NCI-H345 (cell line): ENCODE data around the gene OR1N1.
"Not testable (repeated sequence)": the region's sequence is repeated elsewhere in the genome, so short reads cannot be mapped to it uniquely, and the experiment has no call there.

ENCODE experiments used
- DNase-seq: peaks from one replicate; lab custom pipeline; 2025; lab: John Stamatoyannopoulos, UW

Gene OR1N1, protein sequence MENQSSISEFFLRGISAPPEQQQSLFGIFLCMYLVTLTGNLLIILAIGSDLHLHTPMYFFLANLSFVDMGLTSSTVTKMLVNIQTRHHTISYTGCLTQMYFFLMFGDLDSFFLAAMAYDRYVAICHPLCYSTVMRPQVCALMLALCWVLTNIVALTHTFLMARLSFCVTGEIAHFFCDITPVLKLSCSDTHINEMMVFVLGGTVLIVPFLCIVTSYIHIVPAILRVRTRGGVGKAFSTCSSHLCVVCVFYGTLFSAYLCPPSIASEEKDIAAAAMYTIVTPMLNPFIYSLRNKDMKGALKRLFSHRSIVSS

DNA sequence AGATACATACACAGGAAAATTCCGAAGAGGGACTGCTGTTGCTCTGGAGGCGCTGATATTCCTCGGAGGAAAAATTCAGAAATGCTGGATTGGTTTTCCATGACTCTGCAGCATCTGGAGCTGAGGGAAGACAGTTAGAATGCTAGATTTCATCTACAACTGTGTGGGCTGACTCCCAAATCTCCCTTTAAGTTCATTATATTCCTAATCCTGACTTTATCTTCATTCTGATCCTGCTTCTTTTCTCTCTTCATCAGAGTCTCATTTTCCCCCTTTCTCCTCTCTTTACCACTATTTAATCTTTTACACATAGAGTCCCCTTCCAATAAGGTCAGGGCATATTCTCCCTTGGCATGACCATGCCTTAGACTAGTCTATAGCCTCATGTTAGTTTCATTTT lies at the start of gene OR1N1:
TSS of gene OR1N1 (minus strand) at position 101 of the 400 bp plus-strand sequence. CDS start at position 101, 0 bp downstream.
- no peak for DNase-seq

DNA sequence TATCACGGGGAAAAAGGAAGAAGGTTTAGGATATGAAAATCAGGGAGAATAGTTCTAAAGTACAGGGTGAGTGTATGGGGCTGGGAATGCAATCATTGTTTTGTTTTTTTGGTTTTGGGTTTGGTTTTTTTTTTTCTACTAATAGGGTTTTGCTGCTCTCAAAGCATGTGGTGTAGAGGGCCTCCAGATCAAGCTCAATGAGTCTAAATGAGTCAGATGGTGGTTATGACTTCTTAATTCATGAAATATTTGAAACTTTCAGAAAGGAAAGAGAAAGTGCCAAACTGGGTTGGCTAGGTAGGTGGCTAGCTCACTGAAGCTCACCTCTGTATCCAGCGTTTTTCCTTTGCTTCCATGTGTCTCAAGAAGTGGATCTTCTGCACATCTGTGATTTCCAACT lies 45.4 kb upstream of the OR1N1 start:
- no peak for DNase-seq

DNA sequence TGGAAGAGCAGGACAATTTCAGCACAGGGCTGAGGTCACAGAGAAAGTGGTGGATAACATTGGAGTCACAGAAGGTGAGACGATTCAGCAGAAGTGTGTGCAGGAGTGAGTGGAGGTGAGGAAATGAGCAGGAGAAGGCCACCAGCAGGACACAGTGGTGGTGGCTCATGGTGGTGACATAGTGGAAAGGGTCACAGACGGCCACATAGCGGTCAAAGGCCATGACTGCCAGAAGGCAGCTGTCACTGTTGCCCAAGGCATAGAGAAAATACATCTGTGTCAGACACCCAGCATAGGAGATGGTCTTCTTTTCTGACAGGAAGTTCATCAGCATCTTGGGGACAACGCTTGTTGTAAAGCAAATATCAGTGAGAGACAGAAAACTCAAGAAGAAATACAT lies 40.8 kb upstream of the OR1N1 start:
- no peak for DNase-seq

DNA sequence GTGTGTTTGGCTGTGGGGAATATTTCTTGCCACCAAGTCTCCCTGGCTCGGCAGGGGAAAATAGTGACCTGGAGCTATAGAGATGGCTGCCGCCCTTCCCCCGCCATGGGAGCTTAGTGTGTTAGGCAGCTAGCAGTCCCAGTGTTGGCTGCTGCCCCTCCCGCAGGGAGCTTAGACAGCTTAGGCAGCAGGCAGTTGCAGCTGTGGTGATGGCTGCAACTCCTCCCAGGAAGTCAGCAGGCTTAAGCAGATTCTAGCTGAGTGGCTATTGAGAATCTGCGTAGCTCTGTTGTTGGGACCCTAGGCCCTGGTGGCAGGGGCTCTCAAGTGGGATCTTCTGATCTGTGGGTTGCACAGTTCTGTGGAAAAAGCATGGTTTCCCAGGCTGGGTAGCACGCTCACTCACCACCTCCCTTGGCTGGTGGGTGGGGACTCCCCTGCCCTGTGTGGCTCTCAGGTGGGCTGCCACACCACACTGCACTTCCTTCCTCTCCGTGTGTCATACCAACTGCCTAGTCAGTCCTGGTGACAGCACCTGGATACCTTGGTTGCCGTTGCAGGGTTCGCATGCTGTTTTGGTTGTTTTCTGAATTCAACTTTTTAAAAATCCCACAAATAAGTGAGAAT lies 35.2 kb upstream of the OR1N1 start:
- no peak for DNase-seq

DNA sequence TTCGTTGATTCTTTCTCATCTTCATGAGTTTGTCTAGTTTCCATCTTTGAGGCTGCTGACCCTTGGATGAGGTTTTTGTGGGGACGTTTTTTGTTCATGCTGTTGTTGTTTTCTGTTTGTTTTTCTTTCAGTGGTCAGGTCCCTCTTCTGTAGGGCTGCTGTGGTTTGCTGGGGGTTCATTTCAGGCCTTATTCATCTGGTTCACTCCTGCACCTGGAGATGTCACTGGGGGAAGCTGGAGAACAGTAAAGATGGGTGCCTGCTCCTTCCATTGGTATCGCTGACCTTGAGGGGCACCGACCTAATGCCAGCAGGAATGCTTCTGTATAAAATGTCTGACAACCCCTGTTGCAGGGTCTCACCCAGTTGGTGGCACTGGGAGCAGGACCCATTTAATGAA lies 34.4 kb upstream of the OR1N1 start:
- no peak for DNase-seq

DNA sequence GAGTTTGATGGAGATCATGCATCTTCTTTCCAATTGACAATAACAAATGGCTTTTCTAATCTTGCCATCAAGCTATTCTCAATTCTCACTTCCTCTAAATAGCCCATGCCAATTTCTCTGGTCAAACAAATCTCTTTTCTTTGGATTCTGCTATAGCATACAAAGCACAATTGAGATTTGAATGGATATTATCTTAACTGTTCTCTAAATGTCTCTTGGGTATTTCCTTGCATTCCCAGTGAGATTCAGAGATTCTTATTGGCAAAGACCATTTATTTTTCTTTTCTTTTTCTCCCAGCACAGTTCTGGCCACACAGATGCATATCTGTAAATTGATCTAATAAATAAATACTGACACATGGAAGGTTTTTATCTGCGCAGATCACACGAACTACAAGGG lies 25.7 kb upstream of the OR1N1 start, which contains the start of gene OR1N2:
TSS of gene OR1N2 (plus strand) at position 301 of the 400 bp plus-strand sequence. CDS start 100 bp downstream, outside the sequence.
- DNase-seq, result no peak

DNA sequence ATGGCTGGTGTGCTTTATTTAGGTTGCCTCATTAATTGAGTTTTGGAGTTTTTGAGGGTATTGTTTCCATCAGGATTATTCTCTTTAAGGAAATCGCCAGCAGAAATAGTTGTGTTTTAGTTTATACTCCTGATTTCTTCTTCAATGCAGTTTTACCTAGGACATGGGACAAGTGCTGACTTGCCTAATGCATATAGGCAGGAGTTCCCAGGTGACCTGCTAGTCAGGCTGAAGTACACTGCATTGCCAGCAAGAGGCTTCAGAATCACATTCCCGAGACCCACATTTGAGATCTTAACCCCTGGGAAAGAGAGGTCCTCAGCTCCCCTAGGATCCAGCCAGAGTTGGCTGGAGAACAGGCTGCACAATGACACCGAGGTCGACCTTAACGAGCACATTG lies 24.3 kb upstream of the OR1N1 start:
- DNase-seq, result no peak

DNA sequence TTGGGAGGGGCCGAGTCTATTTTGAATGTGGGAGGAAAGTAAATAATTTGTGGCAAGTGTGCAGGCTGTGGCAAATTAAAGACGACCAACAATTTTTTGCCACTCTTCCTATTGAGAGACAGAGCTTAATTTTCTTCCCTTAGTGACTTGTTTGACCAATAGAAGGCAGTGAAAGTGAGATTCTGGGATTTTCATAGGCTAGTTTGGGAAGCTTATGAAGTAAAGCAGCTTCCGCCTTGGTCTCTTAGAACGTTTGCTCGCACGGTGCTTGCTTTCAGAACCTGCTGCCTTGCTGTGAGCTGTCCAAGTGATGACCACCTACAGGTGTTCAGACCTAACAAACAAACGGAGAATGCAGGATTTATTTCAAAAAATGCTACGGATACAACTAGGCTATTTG lies 19.1 kb upstream of the OR1N1 start:
- no peak for DNase-seq

DNA sequence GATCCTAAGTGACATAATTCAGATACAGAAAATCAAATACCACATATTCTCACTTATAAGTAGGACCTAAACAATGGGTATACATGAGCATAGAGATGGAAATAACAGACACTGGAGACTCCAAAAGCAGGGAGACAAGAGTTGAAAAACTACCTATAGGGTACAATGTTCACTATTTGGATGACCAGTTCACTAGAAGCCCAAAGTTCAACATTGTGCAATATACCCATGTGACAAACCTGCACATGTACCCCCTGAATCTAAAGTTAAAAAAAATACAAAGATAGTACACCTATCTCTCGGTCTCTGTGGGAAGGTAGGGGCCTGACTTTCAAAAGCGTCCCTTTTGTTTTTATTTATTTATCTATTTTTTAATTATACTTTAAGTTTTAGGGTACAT lies 11.7 kb upstream of the OR1N1 start:
- DNase-seq, result no peak

DNA sequence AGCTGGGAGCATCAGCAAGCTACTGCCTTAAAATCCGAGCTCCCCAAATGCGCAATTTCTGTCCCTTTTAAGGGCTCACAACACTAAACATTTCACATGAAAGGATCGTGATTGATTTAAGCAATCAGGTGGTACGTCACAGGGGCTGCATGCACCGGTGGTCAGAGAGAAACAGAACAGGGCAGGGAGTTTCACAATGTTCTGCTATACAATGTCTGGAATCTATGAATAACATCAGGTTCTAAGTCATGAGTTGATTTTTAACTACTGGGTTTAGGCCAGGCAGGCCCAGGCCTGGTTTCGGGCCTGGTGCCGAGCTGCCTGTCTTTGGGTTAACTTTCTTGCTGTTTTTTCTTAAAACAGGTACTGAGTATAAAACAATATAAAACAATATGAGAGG lies 10.0 kb upstream of the OR1N1 start:
- not testable (repeated sequence) for DNase-seq

DNA sequence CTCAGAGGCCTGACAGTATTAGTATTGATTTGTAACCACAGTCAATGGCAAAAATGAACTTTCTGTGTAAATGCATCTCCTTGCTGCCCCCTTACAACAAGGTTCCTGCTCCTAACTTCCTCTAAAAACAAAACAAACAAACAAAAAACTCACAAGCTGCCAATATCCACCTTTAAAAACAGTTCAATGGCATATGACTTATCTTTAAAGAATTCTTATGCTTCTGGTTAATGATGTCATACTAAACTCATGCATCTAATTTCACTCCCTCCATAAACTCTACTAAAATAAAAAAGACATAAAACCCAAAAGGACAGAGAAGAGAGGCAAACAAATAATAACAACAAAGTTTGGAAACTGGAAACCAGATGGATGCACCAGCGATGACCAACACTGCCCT lies 9.0 kb upstream of the OR1N1 start:
- no peak for DNase-seq

DNA sequence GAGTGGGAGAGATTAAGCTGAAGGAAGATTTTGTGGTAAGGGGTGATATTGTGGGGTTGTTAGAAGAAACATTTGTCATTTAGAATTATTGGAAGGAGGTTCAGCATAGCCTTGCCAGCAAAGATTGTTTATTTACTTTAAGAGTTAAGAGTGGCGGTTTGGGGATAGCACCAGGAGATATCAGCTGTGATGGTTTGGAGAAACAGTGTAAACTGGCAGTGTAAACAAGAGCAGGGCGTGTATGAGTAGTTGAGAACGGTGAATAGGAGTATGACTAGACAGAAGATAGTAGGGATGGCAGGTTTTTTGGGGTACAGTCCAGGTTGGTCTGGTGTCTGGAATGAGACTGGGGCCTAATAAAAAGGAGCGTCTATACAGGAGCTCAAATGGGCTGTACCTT lies 4.1 kb upstream of the OR1N1 start:
- DNase-seq, result not testable (repeated sequence)

DNA sequence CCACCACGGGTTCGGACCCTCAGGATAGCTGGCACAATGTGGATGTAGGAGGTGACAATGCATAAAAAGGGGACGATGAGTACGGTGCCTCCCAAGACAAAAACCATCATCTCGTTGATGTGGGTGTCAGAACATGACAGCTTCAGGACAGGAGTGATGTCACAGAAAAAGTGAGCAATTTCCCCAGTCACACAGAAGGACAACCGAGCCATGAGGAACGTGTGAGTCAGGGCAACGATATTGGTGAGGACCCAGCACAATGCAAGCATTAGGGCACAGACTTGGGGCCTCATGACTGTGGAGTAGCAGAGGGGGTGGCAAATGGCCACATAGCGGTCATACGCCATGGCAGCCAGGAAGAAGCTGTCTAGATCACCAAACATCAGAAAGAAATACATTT lies 491 bp downstream of the OR1N1 start:
- DNase-seq, result no peak

DNA sequence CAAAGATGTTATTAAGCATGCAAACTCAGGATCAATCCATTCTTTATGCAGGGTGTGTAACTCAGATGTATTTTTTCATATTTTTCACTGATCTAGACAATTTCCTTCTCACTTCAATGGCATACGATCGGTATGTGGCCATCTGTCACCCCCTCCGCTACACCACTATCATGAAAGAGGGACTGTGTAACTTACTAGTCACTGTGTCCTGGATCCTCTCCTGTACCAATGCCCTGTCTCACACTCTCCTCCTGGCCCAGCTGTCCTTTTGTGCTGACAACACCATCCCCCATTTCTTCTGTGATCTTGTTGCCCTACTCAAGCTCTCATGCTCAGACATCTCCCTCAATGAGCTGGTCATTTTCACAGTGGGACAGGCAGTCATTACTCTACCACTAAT lies 7.7 kb downstream of the OR1N1 start:
- no peak for DNase-seq

DNA sequence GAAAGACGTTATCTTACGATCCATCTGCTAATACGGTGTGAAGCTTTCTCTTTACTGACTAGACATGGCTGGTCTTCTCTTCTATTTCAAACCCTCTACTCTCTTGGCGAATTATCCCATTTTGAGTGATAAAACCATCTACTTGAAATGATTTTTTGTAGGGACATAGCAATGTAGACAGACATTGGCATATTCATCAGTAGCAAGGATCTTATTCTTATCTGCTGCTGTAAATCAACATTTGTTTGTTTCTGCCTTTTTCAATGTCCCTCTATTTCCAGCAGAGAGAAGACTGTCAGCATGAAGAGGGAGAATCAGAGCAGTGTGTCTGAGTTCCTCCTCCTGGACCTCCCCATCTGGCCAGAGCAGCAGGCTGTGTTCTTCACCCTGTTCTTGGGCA lies 8.3 kb downstream of the OR1N1 start, which contains the start of gene OR1J4:
TSS of gene OR1J4 (plus strand) at position 301 of the 400 bp plus-strand sequence. CDS start at position 301, 0 bp downstream.
- DNase-seq, result no peak

DNA sequence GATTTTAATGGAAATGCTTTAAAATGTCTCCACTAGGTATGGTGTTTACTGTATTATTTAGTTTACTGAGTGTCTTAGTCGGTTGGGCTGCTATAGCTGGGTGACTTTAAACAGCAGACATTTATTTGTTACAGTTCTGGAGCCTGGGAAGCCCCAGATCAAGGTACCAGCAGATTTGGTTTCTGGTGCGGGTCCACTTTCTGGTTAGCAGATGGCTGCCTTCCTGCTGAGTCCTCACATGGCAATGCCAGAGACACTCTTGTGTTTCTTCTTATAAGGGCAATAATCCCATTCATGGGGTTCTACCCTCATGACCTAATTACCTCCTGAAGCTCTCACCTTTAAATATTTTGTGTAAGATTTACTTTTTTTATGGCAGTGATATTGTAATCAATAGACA lies 8.9 kb downstream of the OR1N1 start:
- no peak for DNase-seq

DNA sequence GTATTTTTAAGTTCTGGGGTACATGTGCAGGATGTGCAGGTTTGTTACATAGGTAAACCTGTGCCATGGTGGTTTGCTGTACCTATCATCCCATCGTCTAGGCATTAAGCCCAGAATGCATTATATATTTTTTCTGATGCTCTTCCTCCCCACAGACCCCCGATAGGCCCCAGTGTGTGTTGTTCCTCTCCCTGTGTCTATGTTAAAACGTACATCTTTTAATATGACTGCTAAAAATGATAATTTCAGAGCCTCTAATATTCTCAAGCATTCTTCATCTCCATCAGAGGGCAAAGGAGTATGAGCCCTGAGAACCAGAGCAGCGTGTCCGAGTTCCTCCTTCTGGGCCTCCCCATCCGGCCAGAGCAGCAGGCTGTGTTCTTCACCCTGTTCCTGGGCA lies 16.6 kb downstream of the OR1N1 start, which contains the start of gene OR1J2:
TSS of gene OR1J2 (plus strand) at position 301 of the 400 bp plus-strand sequence. CDS start at position 301, 0 bp downstream.
- no peak for DNase-seq

DNA sequence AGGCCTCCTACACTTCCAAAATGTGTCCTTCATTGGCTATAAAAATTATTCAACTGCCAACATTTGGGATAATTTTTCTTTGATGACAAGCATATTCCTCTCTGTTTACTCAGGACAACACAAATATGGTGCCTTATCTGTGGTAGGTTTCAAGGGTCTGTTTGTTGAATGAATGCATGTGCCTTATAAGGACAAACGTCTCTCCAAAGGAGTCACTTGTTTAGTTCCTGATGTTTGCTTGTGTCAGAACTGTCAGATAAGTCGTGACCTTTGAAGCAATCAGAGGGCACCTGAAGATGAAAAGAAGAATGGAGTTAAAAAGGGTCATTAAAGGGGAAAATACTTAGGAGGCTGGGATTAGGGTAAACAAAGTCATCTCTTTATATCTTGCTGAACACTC lies 20.1 kb downstream of the OR1N1 start:
- DNase-seq, result no peak

DNA sequence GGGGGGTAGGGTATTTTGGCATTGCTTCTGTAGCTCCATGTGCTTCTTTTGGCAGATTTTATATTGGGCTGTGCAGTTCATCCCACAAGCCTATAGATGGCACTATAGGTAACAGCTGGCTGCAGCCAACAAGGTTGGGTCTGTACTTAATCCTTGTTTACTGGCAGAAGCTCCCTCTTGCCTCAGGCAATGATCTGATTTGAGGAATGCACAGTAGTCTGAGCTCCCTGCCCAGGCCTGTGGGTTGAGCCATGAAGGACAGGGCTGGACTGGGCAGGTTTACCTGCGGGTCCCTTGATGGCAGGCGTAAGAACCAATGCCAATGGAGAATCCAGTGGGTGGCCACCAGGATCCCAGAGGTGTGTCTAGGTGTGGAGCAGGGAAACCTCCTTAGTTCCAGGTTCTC lies 28.2 kb downstream of the OR1N1 start:
- peak; percentile 27 for DNase-seq

DNA sequence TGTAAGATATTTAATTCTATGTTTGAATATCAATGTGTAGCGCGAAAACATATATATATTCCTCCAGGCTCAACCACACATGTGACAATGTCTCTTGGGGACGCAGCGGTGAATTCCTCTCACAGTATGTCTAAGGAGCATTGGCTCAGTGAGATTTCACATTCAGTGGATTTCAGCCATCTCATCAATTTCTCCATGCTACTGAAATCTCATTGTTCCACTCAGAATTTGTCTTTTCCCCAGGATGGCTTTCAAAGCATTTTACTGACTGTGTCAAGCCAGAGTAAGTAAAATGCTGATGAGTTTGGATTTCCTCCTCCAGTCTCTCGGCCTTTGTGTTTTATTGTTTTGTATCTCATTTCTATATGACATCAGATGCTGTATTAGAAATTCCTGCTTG lies 48.0 kb downstream of the OR1N1 start:
- DNase-seq, result no peak

DNA sequence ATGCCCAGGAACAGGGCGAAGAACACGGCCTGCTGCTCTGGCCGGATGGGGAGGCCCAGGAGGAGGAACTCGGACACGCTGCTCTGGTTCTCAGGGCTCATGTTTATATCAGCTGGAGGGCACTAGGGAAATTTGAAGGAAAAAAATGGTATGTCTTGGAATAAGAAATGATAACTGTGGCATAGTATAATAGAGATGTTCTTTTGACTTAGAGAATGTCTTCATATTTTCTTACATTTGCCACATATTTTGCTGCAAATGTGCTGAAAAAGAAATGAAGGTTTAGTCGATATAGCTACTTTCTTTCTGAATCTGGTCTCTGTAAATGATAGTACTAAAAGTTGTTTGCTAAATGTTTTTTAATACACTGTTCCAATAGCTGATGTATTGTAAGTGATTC lies 49.3 kb downstream of the OR1N1 start, which contains the start of gene OR1J1:
TSS of gene OR1J1 (minus strand) at position 101 of the 400 bp plus-strand sequence. CDS start at position 101, 0 bp downstream.
- DNase-seq, result no peak

DNA sequence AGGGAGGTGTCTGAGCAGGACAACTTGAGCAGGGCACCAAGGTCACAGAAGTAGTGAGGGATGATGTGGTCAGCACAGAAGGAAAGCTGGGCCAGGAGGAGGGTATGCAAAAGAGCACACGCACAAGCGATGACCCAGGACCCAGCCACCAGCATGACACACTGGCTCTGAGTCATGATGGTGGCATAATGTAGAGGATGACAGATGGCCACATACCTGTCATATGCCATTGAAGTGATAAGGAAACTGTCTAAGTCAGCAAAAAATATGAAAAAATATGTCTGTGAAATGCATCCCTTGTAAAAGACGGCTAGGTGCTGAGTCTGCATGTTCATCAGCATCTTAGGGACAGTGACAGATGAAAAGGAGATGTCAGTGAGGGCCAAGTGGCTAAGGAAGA lies 49.7 kb downstream of the OR1N1 start:
- DNase-seq, result no peak
